Bronchial epithelial cell (primary cell): ENCODE data around the gene ZCCHC24. TPM values are rescaled to one million over a fixed set of nuclear protein-coding genes. Genes with fewer than 3 reads are reported as not detected.

Experiments
- DNase-seq: peaks from one replicate; pipeline ENCODE4 v3.0.0-alpha.2; 2010; ENCODE audit warnings: low read depth
- FAIRE-seq: peaks from 2 replicates; lab custom pipeline; 2011; peaks lifted over from hg19 to GRCh38; lab: Jason Lieb, UNC
- H3K27me3 ChIP-seq: 2 replicates; pipeline ENCODE4 v1.5.1; 2011; ENCODE audit warnings: low read length; ENCODE audit not compliant: control insufficient read depth, insufficient read depth
- H3K36me3 ChIP-seq: 2 replicates; pipeline ENCODE4 v1.5.1; 2011; ENCODE audit warnings: low read length; ENCODE audit not compliant: control insufficient read depth, insufficient read depth
- H3K4me3 ChIP-seq: 2 replicates; pipeline ENCODE4 v1.5.1; 2011; ENCODE audit warnings: mild to moderate bottlenecking, low read depth, low read length, control low read depth
- total RNA-seq: library from RNA; depleted of rRNA; stranded (reverse); fragments of >200 nt; gene quantifications from 2 replicates; pipeline ENCODE4 v1.2.1, GENCODE V29; 2014
- TF ChIP-seq, protein P1 (sequence below): IDR thresholded peaks from 2 replicates; pipeline ENCODE4 v1.5.1; 2011; ENCODE audit warnings: mild to moderate bottlenecking, moderate library complexity, low read length, control low read depth, inconsistent platforms; ENCODE audit not compliant: insufficient read depth, severe bottlenecking

ZCCHC24 gene
- total RNA-seq, 1 donor from 2014 or later = 0.53 TPM

DNA sequence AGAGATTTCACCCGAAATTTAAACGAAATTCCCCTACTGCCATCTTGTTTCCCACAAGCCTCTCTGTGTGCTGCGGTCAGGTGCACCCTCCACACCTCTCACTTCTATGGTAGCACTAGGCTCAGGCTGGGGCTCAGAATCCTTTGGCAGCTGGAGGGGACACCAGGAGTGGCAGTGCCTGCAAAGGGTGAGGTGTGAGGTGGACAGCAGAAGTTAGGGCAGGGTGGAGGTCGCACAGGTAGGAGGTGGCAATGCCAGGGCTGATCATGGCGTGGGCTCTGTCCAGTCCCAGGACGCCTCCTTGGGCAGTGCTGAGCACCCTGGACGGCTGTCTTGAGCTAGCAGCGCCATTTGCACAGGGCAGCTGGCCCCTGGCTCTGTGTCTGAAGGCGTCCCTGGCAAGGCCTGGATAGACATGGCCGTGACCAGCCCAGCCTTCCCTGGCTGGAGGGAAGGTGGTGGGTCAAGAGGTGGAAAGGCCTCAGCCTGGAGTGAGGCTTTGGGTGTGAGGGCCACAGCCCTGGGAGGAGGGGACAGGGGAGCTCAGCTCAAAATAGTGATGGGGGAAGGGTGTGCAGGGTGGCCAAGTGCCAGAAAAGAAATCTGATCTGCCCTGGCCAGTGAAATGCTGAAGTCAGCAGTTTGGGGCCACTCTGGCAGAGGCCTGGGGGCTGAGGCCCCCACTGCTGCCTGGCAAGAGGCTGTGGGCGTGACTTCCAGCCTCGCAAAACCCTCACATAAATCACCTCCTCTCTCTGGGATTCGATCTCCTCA, 40.0 kb downstream of the ZCCHC24 start:
- no peak for FAIRE-seq
- no peak for DNase-seq
- Histone ChIP-seq H3K4me3 (no peak overlapping the region), H3K27me3 (no peaks in the 10 kb centered on the region), H3K36me3 (no peaks in the 10 kb centered on the region)
- TF ChIP-seq, protein P1, sequence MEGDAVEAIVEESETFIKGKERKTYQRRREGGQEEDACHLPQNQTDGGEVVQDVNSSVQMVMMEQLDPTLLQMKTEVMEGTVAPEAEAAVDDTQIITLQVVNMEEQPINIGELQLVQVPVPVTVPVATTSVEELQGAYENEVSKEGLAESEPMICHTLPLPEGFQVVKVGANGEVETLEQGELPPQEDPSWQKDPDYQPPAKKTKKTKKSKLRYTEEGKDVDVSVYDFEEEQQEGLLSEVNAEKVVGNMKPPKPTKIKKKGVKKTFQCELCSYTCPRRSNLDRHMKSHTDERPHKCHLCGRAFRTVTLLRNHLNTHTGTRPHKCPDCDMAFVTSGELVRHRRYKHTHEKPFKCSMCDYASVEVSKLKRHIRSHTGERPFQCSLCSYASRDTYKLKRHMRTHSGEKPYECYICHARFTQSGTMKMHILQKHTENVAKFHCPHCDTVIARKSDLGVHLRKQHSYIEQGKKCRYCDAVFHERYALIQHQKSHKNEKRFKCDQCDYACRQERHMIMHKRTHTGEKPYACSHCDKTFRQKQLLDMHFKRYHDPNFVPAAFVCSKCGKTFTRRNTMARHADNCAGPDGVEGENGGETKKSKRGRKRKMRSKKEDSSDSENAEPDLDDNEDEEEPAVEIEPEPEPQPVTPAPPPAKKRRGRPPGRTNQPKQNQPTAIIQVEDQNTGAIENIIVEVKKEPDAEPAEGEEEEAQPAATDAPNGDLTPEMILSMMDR = no peak

DNA sequence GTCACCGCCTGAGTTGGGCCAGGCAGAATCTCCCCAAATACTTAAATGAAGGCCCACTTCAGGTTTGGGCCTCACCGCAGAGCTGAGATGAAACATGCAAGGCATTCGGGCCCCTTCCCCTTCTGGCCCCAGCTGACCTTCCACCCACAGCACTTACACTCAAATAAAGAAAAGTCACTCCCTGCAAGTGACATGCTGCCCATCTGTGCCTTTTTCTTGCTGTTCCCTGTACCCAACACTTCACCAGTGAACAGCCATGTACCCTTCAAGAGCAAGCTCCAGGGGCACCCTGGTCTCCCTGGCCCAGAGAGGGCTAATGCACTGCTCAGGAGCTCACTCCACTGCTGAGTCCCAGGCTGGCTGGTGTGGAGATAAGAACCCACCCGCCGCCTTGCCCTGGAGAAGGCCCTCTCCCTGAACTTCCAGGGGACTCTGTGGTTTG, 40.7 kb downstream of the ZCCHC24 start:
- DNase-seq (no peak), FAIRE-seq (no peak)
- no peak overlapping the region for H3K4me3 ChIP-seq
- no peaks in the 10 kb centered on the region for H3K36me3 ChIP-seq
- TF ChIP-seq, protein P1 = no peak
- no peaks in the 10 kb centered on the region for H3K27me3 ChIP-seq

GRCh38 chr10:79404231-79404609, 41.2 kb downstream of the ZCCHC24 start:
- Histone ChIP-seq H3K4me3 (no peak overlapping the region), H3K36me3 (no peaks in the 10 kb centered on the region), H3K27me3 (no peaks in the 10 kb centered on the region)
- TF ChIP-seq, protein P1 = no peak
- DNase-seq = no peak
- FAIRE-seq = no peak

GRCh38 chr10:79403441-79404230, 41.8 kb downstream of the ZCCHC24 start:
- H3K4me3 ChIP-seq = no peak overlapping the region
- FAIRE-seq = no peak
- TF ChIP-seq, protein P1 = no peak

GRCh38 chr10:79402951-79403350, 42.5 kb downstream of the ZCCHC24 start:
- no peak overlapping the region for H3K4me3 ChIP-seq
- TF ChIP-seq, protein P1 = no peak
- FAIRE-seq = no peak
- DNase-seq = no peak
- H3K27me3 ChIP-seq = no peaks in the 10 kb centered on the region
- no peaks in the 10 kb centered on the region for H3K36me3 ChIP-seq

More at GRCh38 chr10:79403441-79404230, 41.8 kb downstream of the ZCCHC24 start:
- no peaks in the 10 kb centered on the region for H3K27me3 ChIP-seq
- H3K36me3 ChIP-seq = no peaks in the 10 kb centered on the region
- DNase-seq = no peak
